ENCODE results near the gene PTGER3.

PTGER3 gene

GRCh38 chr1:71049951-71050598 is 2.5 kb upstream of the PTGER3 start:
- peak; percentile 60 for DNase-seq

GRCh38 chr1:71046891-71047634 is 553 bp downstream of the PTGER3 start:
- DNase-seq, result no peak

GRCh38 chr1:71045463-71046028 is 2.1 kb downstream of the PTGER3 start:
- no peak for DNase-seq

- DNase-seq, result no peak
These were observed 2.8 kb downstream of the PTGER3 start for GRCh38 chr1:71044833-71045232.

- DNase-seq, result no peak
These were observed 4.6 kb downstream of the PTGER3 start for GRCh38 chr1:71043065-71043464.

GRCh38 chr1:71041806-71042205 is 5.8 kb downstream of the PTGER3 start:
- no peak for DNase-seq

GRCh38 chr1:71039661-71040262 is 7.9 kb downstream of the PTGER3 start:
- DNase-seq, result no peak

- DNase-seq, result no peak
These were observed 8.7 kb downstream of the PTGER3 start for GRCh38 chr1:71038942-71039341.

GRCh38 chr1:71037829-71038620 is 9.6 kb downstream of the PTGER3 start:
- no peak for DNase-seq

- DNase-seq, result no peak
These were observed 10.6 kb downstream of the PTGER3 start for GRCh38 chr1:71037066-71037465.

GRCh38 chr1:71033136-71033535 is 14.5 kb downstream of the PTGER3 start:
- no peak for DNase-seq

GRCh38 chr1:71031426-71031825 is 16.2 kb downstream of the PTGER3 start:
- DNase-seq, result no peak

- no peak for DNase-seq
These were observed 17.6 kb downstream of the PTGER3 start for GRCh38 chr1:71030026-71030425.

GRCh38 chr1:71028981-71029380 is 18.6 kb downstream of the PTGER3 start:
- no peak for DNase-seq

GRCh38 chr1:71027991-71028390 is 19.6 kb downstream of the PTGER3 start:
- no peak for DNase-seq

- DNase-seq, result no peak
These were observed 21.5 kb downstream of the PTGER3 start for GRCh38 chr1:71026093-71026492.

- no peak for DNase-seq
These were observed 24.1 kb downstream of the PTGER3 start for GRCh38 chr1:71023515-71023914.

GRCh38 chr1:71019233-71019969 is 28.2 kb downstream of the PTGER3 start:
- DNase-seq, result no peak

GRCh38 chr1:71018791-71019190 is 28.8 kb downstream of the PTGER3 start:
- DNase-seq, result no peak

- no peak for DNase-seq
These were observed 31.9 kb downstream of the PTGER3 start for GRCh38 chr1:71015745-71016144.

- no peak for DNase-seq
These were observed 33.4 kb downstream of the PTGER3 start for GRCh38 chr1:71014178-71014579.
